A549 (cell line): ENCODE measurements around the gene FHIT.

Experiments
- ATOH8 ChIP-seq: fragments of 250-450 bp; sonication (Bioruptor Pico); IDR thresholded peaks from 2 replicates; pipeline ENCODE4 v1.5.0; 2020; ENCODE audit warnings: low read depth, mild to moderate bottlenecking, moderate library complexity
- CEBPB ChIP-seq, 2 experiments: fragments of >200 bp in 1 of 2; sonication (Bioruptor Twin) in 1 of 2; formaldehyde crosslinking in 1 of 2; IDR thresholded peaks; 2 replicates each; pipeline ENCODE4 v1.6.1; 2012 to 2016
- CHD2 ChIP-seq: fragments of 150-350 bp; IDR thresholded peaks from 2 replicates; pipeline ENCODE4 v1.6.1; 2014; ENCODE audit warnings: low read length; ENCODE audit not compliant: partially characterized antibody
- CTCF ChIP-seq: fragments of >200 bp; sonication (Bioruptor Twin); formaldehyde crosslinking; IDR thresholded peaks from 3 replicates; pipeline ENCODE4 v1.5.1; 2016
- E2F6 ChIP-seq: IDR thresholded peaks from 2 replicates; pipeline ENCODE4 v1.6.1; 2012; ENCODE audit warnings: low read depth, borderline replicate concordance
- POLR2A ChIP-seq: IDR thresholded peaks from 2 replicates; pipeline ENCODE4 v1.6.1; 2012; ENCODE audit warnings: mild to moderate bottlenecking, low read length
- RCOR1 ChIP-seq: fragments of 150-350 bp; IDR thresholded peaks from 2 replicates; pipeline ENCODE4 v1.6.1; 2014; ENCODE audit warnings: antibody characterized with exemption, low read length, low read depth
- REST ChIP-seq: fragments of 200-600 bp; sonication (generic); IDR thresholded peaks from 2 replicates; pipeline ENCODE4 v1.6.1; 2016; ENCODE audit warnings: antibody characterized with exemption, mild to moderate bottlenecking, moderate library complexity
- SMC3 ChIP-seq: fragments of >200 bp; sonication (Bioruptor Twin); formaldehyde crosslinking; IDR thresholded peaks from 3 replicates; pipeline ENCODE4 v1.6.1; 2018; ENCODE audit warnings: inconsistent platforms
- SREBF2 ChIP-seq: fragments of 450-650 bp; IDR thresholded peaks from 2 replicates; pipeline ENCODE4 v1.6.1; 2014; ENCODE audit warnings: mild to moderate bottlenecking, moderate library complexity
- TFCP2L1 ChIP-seq: fragments of 250-450 bp; sonication (Bioruptor Pico); IDR thresholded peaks from 2 replicates; pipeline ENCODE4 v1.5.0; 2021; ENCODE audit warnings: mild to moderate bottlenecking
- USF2 ChIP-seq: fragments of 450-650 bp; IDR thresholded peaks from 2 replicates; pipeline ENCODE4 v1.6.1; 2014; ENCODE audit warnings: antibody characterized with exemption
- ZSCAN20 ChIP-seq: fragments of 250-450 bp; sonication (Bioruptor Pico); IDR thresholded peaks from 2 replicates; pipeline ENCODE4 v1.8.0; 2022; ENCODE audit warnings: mild to moderate bottlenecking, moderate library complexity

- no peak for TF ChIP-seq USF2
- no peak for TF ChIP-seq CTCF
- no peak for TF ChIP-seq CEBPB (IDR thresholded peaks at IDR 0.05)
- TF ChIP-seq REST = no peak
- no peak for TF ChIP-seq ATOH8
- no peak for TF ChIP-seq SMC3
- TF ChIP-seq CHD2 = no peak
- no peak for TF ChIP-seq ZSCAN20 (CRISPR knock-in tag)
- TF ChIP-seq TFCP2L1 (CRISPR knock-in tag) = no peak
- no peak for TF ChIP-seq POLR2A
- TF ChIP-seq RCOR1 = no peak
- TF ChIP-seq E2F6 = no peak
- no peak for TF ChIP-seq SREBF2
Measured at GRCh38 chr3:59908701-59909100, 1342.6 kb downstream of the FHIT start.
